Activated CD4-positive, alpha-beta T cell treated with anti-CD3 and anti-CD28 coated beads, Interleukin-2, amount 10 ng/mL, durations not matched to agents 7 days and 5 days (primary cell): ENCODE results near the gene CYP2C19. TPM values are rescaled to one million over a fixed set of nuclear protein-coding genes. Genes with fewer than 3 reads are reported as not detected.
"Not testable (repeated sequence)": the region's sequence is repeated elsewhere in the genome, so short reads cannot be mapped to it uniquely, and the experiment has no call there.

ENCODE experiments used
- CTCF ChIA-PET: fragments of 350-600 bp; sonication (Branson Sonifier 250); formaldehyde crosslinking; loops from one replicate; lab custom pipeline; 2021; ENCODE audit warnings: antibody characterized with exemption; lab: Charles Lee
- POLR2A ChIA-PET: fragments of 350-600 bp; sonication (Branson Sonifier 250); formaldehyde crosslinking; loops from one replicate; lab custom pipeline; 2021; ENCODE audit warnings: antibody characterized with exemption; lab: Charles Lee
- DNase-seq: peaks from one replicate; pipeline ENCODE4 v3.0.0-alpha.2; 2020
- H3K27ac Mint-ChIP-seq: one replicate; pipeline ENCODE4 v1.8.0; 2021; ENCODE audit warnings: mild to moderate bottlenecking, moderate library complexity, mixed read lengths
- H3K27me3 Mint-ChIP-seq: one replicate; pipeline ENCODE4 v1.8.0; 2021; ENCODE audit warnings: mixed read lengths
- H3K36me3 Mint-ChIP-seq: one replicate; pipeline ENCODE4 v1.8.0; 2021; ENCODE audit warnings: low read depth, mixed read lengths
- H3K4me1 Mint-ChIP-seq: one replicate; pipeline ENCODE4 v1.8.0; 2021; ENCODE audit warnings: mixed read lengths
- H3K4me3 Mint-ChIP-seq: one replicate; pipeline ENCODE4 v1.8.0; 2021; ENCODE audit warnings: mild to moderate bottlenecking, moderate library complexity, mixed read lengths
- H3K9me3 Mint-ChIP-seq: one replicate; pipeline ENCODE4 v1.8.0; 2021; ENCODE audit warnings: mixed read lengths
- total RNA-seq, 2 experiments: library from RNA; stranded (reverse); gene quantifications; one replicate each; pipeline ENCODE4 v1.2.3, GENCODE V29; 2021

CYP2C19 gene
- total RNA-seq, 2 experiments from 2014 or later, result not detected

GRCh38 chr10:94803307-94803706 is 40.8 kb downstream of the CYP2C19 start:
- H3K4me3 Mint-ChIP-seq, result no peak overlapping the region
- ChIA-PET POLR2A (no interaction called here), CTCF (no interaction called here)
- H3K27ac Mint-ChIP-seq, result no peak overlapping the region
- H3K9me3 Mint-ChIP-seq, result peaks cover 11% of the 10 kb centered on the region
- H3K36me3 Mint-ChIP-seq, result no peaks in the 10 kb centered on the region
- no peaks in the 10 kb centered on the region for H3K4me1 Mint-ChIP-seq
- no peaks in the 10 kb centered on the region for H3K27me3 Mint-ChIP-seq
- DNase-seq, result no peak

GRCh38 chr10:94830025-94830424 is 67.5 kb downstream of the CYP2C19 start:
- H3K9me3 Mint-ChIP-seq, H3K27ac Mint-ChIP-seq, H3K27me3 Mint-ChIP-seq, DNase-seq, H3K4me3 Mint-ChIP-seq, CTCF ChIA-PET, POLR2A ChIA-PET, H3K4me1 Mint-ChIP-seq, H3K36me3 Mint-ChIP-seq: not testable (repeated sequence)

DNA sequence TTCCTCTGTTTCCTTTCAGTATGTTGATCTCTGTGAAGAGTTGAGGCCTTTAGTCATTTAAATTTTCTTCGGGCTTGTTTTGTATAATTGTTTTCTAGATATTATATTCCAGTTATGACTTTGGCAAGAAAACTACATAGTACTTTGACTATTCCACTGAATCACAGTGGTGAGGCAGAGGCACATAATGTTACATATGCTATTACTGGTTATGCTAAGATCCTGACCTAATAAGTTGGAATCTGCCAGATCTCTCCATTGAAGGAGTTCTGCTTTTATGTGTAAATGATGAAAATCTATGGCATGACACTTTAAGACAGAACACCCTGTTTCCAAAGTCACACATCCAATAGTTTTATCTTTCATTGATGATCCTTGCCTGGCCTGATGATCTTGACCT is 83.7 kb downstream of the CYP2C19 start:
- Mint-ChIP-seq H3K36me3 (no peaks in the 10 kb centered on the region), H3K27ac (no peak overlapping the region), H3K9me3 (peaks cover 11% of the 10 kb centered on the region), H3K4me1 (no peaks in the 10 kb centered on the region), H3K27me3 (no peaks in the 10 kb centered on the region), H3K4me3 (no peak overlapping the region)
- ChIA-PET POLR2A (no interaction called here), CTCF (no interaction called here)
- no peak for DNase-seq

- H3K4me3 Mint-ChIP-seq, result no peak overlapping the region
- POLR2A ChIA-PET, result no interaction called here
- H3K27me3 Mint-ChIP-seq, result no peaks in the 10 kb centered on the region
- H3K9me3 Mint-ChIP-seq, result peaks cover 16% of the 10 kb centered on the region
- CTCF ChIA-PET, result interaction anchor here (0.6 kb wide), 1 partner anchor 74 kb away, joined by 3 read pairs; no protein-coding TSS in a partner anchor
- H3K36me3 Mint-ChIP-seq, result no peaks in the 10 kb centered on the region
- no peak for DNase-seq
- H3K27ac Mint-ChIP-seq, result no peak overlapping the region
- H3K4me1 Mint-ChIP-seq, result no peaks in the 10 kb centered on the region
These were observed 88.3 kb downstream of the CYP2C19 start for GRCh38 chr10:94850766-94851165.

GRCh38 chr10:94851263-94851662 is 88.8 kb downstream of the CYP2C19 start:
- POLR2A ChIA-PET, result no interaction called here
- CTCF ChIA-PET, result no interaction called here

GRCh38 chr10:94852438-94852837 is 90.0 kb downstream of the CYP2C19 start:
- Mint-ChIP-seq H3K4me1 (no peaks in the 10 kb centered on the region), H3K36me3 (no peaks in the 10 kb centered on the region), H3K9me3 (peaks cover 11% of the 10 kb centered on the region), H3K27me3 (no peaks in the 10 kb centered on the region), H3K27ac (no peak overlapping the region), H3K4me3 (no peak overlapping the region)
- no peak for DNase-seq
- CTCF ChIA-PET, result no interaction called here
- POLR2A ChIA-PET, result no interaction called here

More at GRCh38 chr10:94851263-94851662, 88.8 kb downstream of the CYP2C19 start:
- Mint-ChIP-seq H3K27ac (no peak overlapping the region), H3K4me1 (no peaks in the 10 kb centered on the region), H3K4me3 (no peak overlapping the region), H3K9me3 (peaks cover 13% of the 10 kb centered on the region), H3K27me3 (no peaks in the 10 kb centered on the region), H3K36me3 (no peaks in the 10 kb centered on the region)
- DNase-seq, result no peak

DNA sequence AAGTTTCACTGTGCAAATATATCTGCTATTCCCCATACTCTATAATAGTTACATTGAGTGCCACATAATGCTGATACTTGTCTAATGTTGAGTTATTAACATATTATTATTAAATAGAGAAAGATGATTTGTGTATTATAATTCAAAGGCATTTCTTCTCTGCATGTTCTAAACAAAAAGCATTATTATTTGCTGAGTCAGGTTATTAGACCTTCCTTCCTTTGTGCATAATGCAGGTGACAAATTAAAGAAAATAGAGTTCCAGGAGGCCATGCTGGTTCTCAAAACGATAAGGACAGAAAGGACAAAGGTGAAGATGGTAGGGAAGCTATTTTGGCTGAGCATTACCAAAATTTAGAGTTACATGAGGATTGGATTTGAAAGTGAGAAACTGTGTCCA is 90.6 kb downstream of the CYP2C19 start:
- no peak for DNase-seq
- peaks cover 11% of the 10 kb centered on the region for H3K9me3 Mint-ChIP-seq
- no peak overlapping the region for H3K4me3 Mint-ChIP-seq
- no peaks in the 10 kb centered on the region for H3K4me1 Mint-ChIP-seq
- ChIA-PET POLR2A (no interaction called here), CTCF (interaction anchor here (0.7 kb wide), 1 partner anchor 752 kb away, joined by 3 read pairs; no protein-coding TSS in a partner anchor)
- no peaks in the 10 kb centered on the region for H3K27me3 Mint-ChIP-seq
- H3K36me3 Mint-ChIP-seq, result no peaks in the 10 kb centered on the region
- H3K27ac Mint-ChIP-seq, result no peak overlapping the region

DNA sequence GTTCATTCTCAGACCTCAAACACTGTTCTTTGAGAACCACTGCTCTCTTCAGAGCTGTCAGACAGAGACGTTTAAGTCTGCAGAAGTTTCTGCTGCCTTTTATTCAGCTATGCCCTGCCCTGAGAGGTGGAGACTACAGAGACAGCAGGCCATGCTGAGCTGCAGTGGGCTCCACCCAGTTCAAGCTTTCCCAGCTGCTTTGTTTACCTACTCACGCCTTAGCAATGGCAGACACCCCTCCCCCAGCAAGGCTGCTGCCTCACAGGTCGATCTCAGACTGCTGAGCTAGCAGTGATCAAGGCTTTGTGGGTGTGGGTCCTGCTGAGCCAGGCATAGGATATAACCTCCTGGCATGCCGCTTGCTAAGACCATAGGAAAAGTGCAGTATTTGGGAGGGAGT is 95.5 kb downstream of the CYP2C19 start:
- H3K27ac Mint-ChIP-seq, result no peak overlapping the region
- POLR2A ChIA-PET, result no interaction called here

GRCh38 chr10:94859086-94859485 is 96.6 kb downstream of the CYP2C19 start:
- no peaks in the 10 kb centered on the region for H3K36me3 Mint-ChIP-seq
- CTCF ChIA-PET, result no interaction called here

More for the DNA sequence above, 95.5 kb downstream of the CYP2C19 start:
- Mint-ChIP-seq H3K36me3 (no peaks in the 10 kb centered on the region), H3K9me3 (peaks cover 5% of the 10 kb centered on the region), H3K4me1 (no peaks in the 10 kb centered on the region), H3K4me3 (no peak overlapping the region), H3K27me3 (no peaks in the 10 kb centered on the region)
- DNase-seq, result no peak
- CTCF ChIA-PET, result no interaction called here

DNA sequence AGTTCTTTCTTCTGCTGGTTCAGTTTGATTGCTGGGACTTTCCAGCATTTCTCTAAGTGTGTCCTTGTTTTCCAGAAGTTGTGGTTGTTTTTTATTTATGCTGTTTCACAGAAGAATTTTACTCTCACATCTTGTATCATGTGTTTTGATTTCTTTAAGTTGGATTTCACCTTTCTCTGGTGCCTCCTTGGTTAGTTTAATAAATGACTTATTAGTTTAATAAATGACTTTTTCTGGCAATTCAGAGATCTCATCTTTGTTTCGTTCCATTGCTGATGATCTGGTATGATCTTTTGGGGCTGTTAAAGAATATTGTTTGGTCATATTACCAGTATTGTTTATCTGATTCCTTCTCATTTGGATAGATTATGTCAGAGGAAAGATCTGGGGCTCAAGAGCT is 116.2 kb downstream of the CYP2C19 start:
- ChIA-PET POLR2A (no interaction called here), CTCF (no interaction called here)
- Mint-ChIP-seq H3K9me3 (no peaks in the 10 kb centered on the region), H3K36me3 (no peaks in the 10 kb centered on the region), H3K27me3 (no peaks in the 10 kb centered on the region), H3K27ac (no peak overlapping the region), H3K4me3 (no peak overlapping the region), H3K4me1 (no peaks in the 10 kb centered on the region)
- DNase-seq, result no peak

More at GRCh38 chr10:94859086-94859485, 96.6 kb downstream of the CYP2C19 start:
- no peaks in the 10 kb centered on the region for H3K4me1 Mint-ChIP-seq
- H3K27ac Mint-ChIP-seq, result no peak overlapping the region
- no peak overlapping the region for H3K4me3 Mint-ChIP-seq
- no peaks in the 10 kb centered on the region for H3K27me3 Mint-ChIP-seq
- DNase-seq, result no peak
- POLR2A ChIA-PET, result no interaction called here
- H3K9me3 Mint-ChIP-seq, result peaks cover 2% of the 10 kb centered on the region

- CTCF ChIA-PET, result no interaction called here
- Mint-ChIP-seq H3K36me3 (no peaks in the 10 kb centered on the region), H3K9me3 (no peaks in the 10 kb centered on the region), H3K4me3 (no peak overlapping the region), H3K27ac (no peak overlapping the region), H3K27me3 (no peaks in the 10 kb centered on the region), H3K4me1 (no peaks in the 10 kb centered on the region)
- DNase-seq, result no peak
- POLR2A ChIA-PET, result no interaction called here
These were observed 116.7 kb downstream of the CYP2C19 start for GRCh38 chr10:94879214-94879613.

DNA sequence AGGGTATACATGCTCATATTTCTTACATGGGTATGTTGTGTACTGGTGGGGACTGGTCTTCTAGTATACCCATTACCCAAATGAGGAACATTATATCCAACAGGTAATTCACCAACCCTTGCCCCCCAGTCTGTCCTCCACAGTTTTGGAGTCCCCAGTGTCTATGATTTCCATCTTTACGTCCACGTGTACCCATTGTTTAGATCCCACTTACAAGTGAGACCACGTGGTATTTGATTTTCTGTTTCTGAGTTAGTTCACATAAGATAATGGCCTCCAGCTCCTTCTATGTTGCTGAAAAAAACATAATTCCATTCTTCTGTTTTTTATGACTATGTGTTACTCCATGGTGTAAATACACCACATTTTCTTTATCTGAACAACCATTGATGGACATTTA is 126.6 kb downstream of the CYP2C19 start:
- DNase-seq, result no peak

GRCh38 chr10:94890264-94891022 is 128.0 kb downstream of the CYP2C19 start:
- no peak for DNase-seq
- ChIA-PET POLR2A (no interaction called here), CTCF (no interaction called here)
- H3K4me1 Mint-ChIP-seq, result no peaks in the 10 kb centered on the region
- no peaks in the 10 kb centered on the region for H3K27me3 Mint-ChIP-seq
- H3K36me3 Mint-ChIP-seq, result no peaks in the 10 kb centered on the region
- no peak overlapping the region for H3K27ac Mint-ChIP-seq
- no peak overlapping the region for H3K4me3 Mint-ChIP-seq
- H3K9me3 Mint-ChIP-seq, result peaks cover 5% of the 10 kb centered on the region

More for the DNA sequence above, 126.6 kb downstream of the CYP2C19 start:
- H3K27ac Mint-ChIP-seq, result no peak overlapping the region
- ChIA-PET CTCF (no interaction called here), POLR2A (no interaction called here)
- no peaks in the 10 kb centered on the region for H3K36me3 Mint-ChIP-seq
- H3K4me1 Mint-ChIP-seq, result no peaks in the 10 kb centered on the region
- H3K4me3 Mint-ChIP-seq, result no peak overlapping the region
- H3K9me3 Mint-ChIP-seq, result peaks cover 5% of the 10 kb centered on the region
- H3K27me3 Mint-ChIP-seq, result no peaks in the 10 kb centered on the region

DNA sequence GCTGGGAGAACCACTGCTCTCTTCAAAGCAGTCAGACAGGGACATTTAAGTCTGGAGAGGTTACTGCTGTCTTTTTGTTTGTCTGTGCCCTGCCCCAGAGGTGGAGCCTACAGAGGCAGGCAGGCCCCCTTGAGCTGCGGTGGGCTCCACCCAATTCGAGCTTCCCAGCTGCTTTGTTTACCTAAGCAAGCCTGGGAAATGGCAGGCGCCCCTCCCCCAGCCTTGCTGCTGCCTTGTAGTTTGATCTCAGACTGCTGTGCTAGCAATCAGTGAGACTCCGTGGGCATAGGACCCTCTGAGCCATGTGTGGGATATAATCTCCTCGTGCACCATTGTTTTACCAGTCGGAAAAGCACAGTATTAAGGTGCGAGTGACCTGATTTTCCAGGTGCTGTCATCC is 135.9 kb downstream of the CYP2C19 start:
- H3K27me3 Mint-ChIP-seq, H3K9me3 Mint-ChIP-seq, H3K27ac Mint-ChIP-seq, CTCF ChIA-PET, H3K4me3 Mint-ChIP-seq, H3K36me3 Mint-ChIP-seq, H3K4me1 Mint-ChIP-seq, POLR2A ChIA-PET, DNase-seq: not testable (repeated sequence)
